Mucosa of rectum (tissue), 2 donors: ENCODE data around the gene ANKRD13B.
"Not testable (repeated sequence)": the region's sequence is repeated elsewhere in the genome, so short reads cannot be mapped to it uniquely, and the experiment has no call there.

Source experiments
- H3K27ac ChIP-seq, 2 donors: one replicate each; pipeline ENCODE4 v1.7.0; 2013; ENCODE audit warnings: inconsistent platforms in 2 of 2, low read depth in 2 of 2, low read length in 2 of 2
- H3K27me3 ChIP-seq, 2 donors: one replicate each; pipeline ENCODE4 v1.7.0; 2013; ENCODE audit warnings: low read length in 2 of 2; ENCODE audit not compliant: control insufficient read depth in 2 of 2, insufficient read depth in 2 of 2
- H3K36me3 ChIP-seq, 2 donors: one replicate each; pipeline ENCODE4 v1.7.0; 2013; ENCODE audit warnings: low read length in 2 of 2; ENCODE audit not compliant: control insufficient read depth in 2 of 2, insufficient read depth in 2 of 2
- H3K4me1 ChIP-seq, 2 donors: one replicate each; pipeline ENCODE4 v1.7.0; 2013; ENCODE audit warnings: low read length in 2 of 2, mild to moderate bottlenecking in 1 of 2; ENCODE audit not compliant: control insufficient read depth in 2 of 2, insufficient read depth in 2 of 2
- H3K4me3 ChIP-seq, 2 donors: one replicate each; pipeline ENCODE4 v1.7.0; 2013; ENCODE audit warnings: low read length in 2 of 2
- H3K9ac ChIP-seq, 2 donors: one replicate each; pipeline ENCODE4 v1.7.0; 2013; ENCODE audit warnings: low read length in 2 of 2, low read depth in 1 of 2, mild to moderate bottlenecking in 1 of 2
- H3K9me3 ChIP-seq, 2 donors: one replicate each; pipeline ENCODE4 v1.7.0; 2013; ENCODE audit warnings: low read length in 2 of 2; ENCODE audit not compliant: control insufficient read depth in 2 of 2
- donor health status: healthy.
- donor health status: Normal muscosa, but diverticular disease.

The ANKRD13B gene

GRCh38 chr17:29645515-29646051 lies 52.7 kb downstream of the ANKRD13B start:
- Histone ChIP-seq H3K27ac (peak overlapping the region; percentile 53 to 61), H3K36me3 (peaks cover 10 to 19% of the 10 kb centered on the region in 2 donors), H3K27me3 (no peaks in the 10 kb centered on the region), H3K4me3 (no peak overlapping the region), H3K9ac (no peak overlapping the region), H3K4me1 (peaks cover 0 to 3% of the 10 kb centered on the region in 2 donors), H3K9me3 (no peaks in the 10 kb centered on the region)

- Histone ChIP-seq H3K27me3 (no peaks in the 10 kb centered on the region), H3K9ac (no peak overlapping the region), H3K4me3 (no peak overlapping the region), H3K27ac (no peak overlapping the region), H3K9me3 (no peaks in the 10 kb centered on the region), H3K4me1 (peaks cover 0 to 3% of the 10 kb centered on the region in 2 donors), H3K36me3 (peaks cover 10 to 23% of the 10 kb centered on the region in 2 donors)
Observed at GRCh38 chr17:29648005-29648404, 55.1 kb downstream of the ANKRD13B start.

- Histone ChIP-seq H3K9ac (no peak overlapping the region), H3K9me3 (no peaks in the 10 kb centered on the region), H3K4me1 (peaks cover 0 to 3% of the 10 kb centered on the region in 2 donors), H3K4me3 (no peak overlapping the region), H3K27me3 (no peaks in the 10 kb centered on the region), H3K36me3 (peaks cover 10 to 31% of the 10 kb centered on the region in 2 donors), H3K27ac (no peak overlapping the region)
Observed at GRCh38 chr17:29649359-29649758, 56.4 kb downstream of the ANKRD13B start.

GRCh38 chr17:29650396-29650795 lies 57.5 kb downstream of the ANKRD13B start:
- Histone ChIP-seq H3K27ac (no peak overlapping the region), H3K36me3 (peaks cover 12 to 34% of the 10 kb centered on the region in 2 donors), H3K9ac (no peak overlapping the region), H3K27me3 (no peaks in the 10 kb centered on the region), H3K9me3 (no peaks in the 10 kb centered on the region), H3K4me1 (peaks cover 0 to 3% of the 10 kb centered on the region in 2 donors), H3K4me3 (no peak overlapping the region)

GRCh38 chr17:29651913-29652312 lies 59.0 kb downstream of the ANKRD13B start:
- H3K4me3 ChIP-seq, H3K27ac ChIP-seq, H3K9me3 ChIP-seq, H3K27me3 ChIP-seq, H3K9ac ChIP-seq, H3K4me1 ChIP-seq: not testable (repeated sequence)
- peaks cover 7 to 34% of the 10 kb centered on the region in 2 donors for H3K36me3 ChIP-seq

- no peaks in the 10 kb centered on the region for H3K9me3 ChIP-seq
- H3K9ac ChIP-seq, result no peak overlapping the region
- no peak overlapping the region for H3K4me3 ChIP-seq
- peaks cover 4 to 32% of the 10 kb centered on the region in 2 donors for H3K36me3 ChIP-seq
- H3K4me1 ChIP-seq, result no peaks in the 10 kb centered on the region
- no peak overlapping the region for H3K27ac ChIP-seq
- no peaks in the 10 kb centered on the region for H3K27me3 ChIP-seq
Observed at GRCh38 chr17:29652976-29653375, 60.0 kb downstream of the ANKRD13B start.

GRCh38 chr17:29653995-29654714 lies 61.2 kb downstream of the ANKRD13B start:
- no peak overlapping the region for H3K27ac ChIP-seq
- no peaks in the 10 kb centered on the region for H3K27me3 ChIP-seq
- no peaks in the 10 kb centered on the region for H3K9me3 ChIP-seq
- no peak overlapping the region for H3K4me3 ChIP-seq
- no peak overlapping the region for H3K9ac ChIP-seq
- H3K4me1 ChIP-seq, result no peaks in the 10 kb centered on the region
- peaks cover 2 to 30% of the 10 kb centered on the region in 2 donors for H3K36me3 ChIP-seq

- Histone ChIP-seq H3K4me1 (no peaks in the 10 kb centered on the region), H3K9ac (no peak overlapping the region), H3K27ac (no peak overlapping the region), H3K4me3 (no peak overlapping the region), H3K36me3 (peaks cover 2 to 23% of the 10 kb centered on the region in 2 donors), H3K9me3 (no peaks in the 10 kb centered on the region), H3K27me3 (no peaks in the 10 kb centered on the region)
Observed at GRCh38 chr17:29655323-29655722, 62.4 kb downstream of the ANKRD13B start.

GRCh38 chr17:29659155-29659554 lies 66.2 kb downstream of the ANKRD13B start:
- Histone ChIP-seq H3K36me3 (peaks cover 8 to 15% of the 10 kb centered on the region in 2 donors), H3K9ac (no peak overlapping the region), H3K27me3 (no peaks in the 10 kb centered on the region), H3K27ac (no peak overlapping the region), H3K4me3 (no peak overlapping the region), H3K4me1 (no peaks in the 10 kb centered on the region), H3K9me3 (no peaks in the 10 kb centered on the region)

- Histone ChIP-seq H3K9ac (no peak overlapping the region), H3K36me3 (peaks cover 6 to 10% of the 10 kb centered on the region in 2 donors)
Observed at GRCh38 chr17:29661213-29661612, 68.3 kb downstream of the ANKRD13B start.

More at GRCh38 chr17:29661213-29661612, 68.3 kb downstream of the ANKRD13B start:
- no peak overlapping the region for H3K27ac ChIP-seq
- H3K4me1 ChIP-seq, result no peaks in the 10 kb centered on the region
- no peaks in the 10 kb centered on the region for H3K27me3 ChIP-seq
- H3K4me3 ChIP-seq, result no peak overlapping the region
- H3K9me3 ChIP-seq, result no peaks in the 10 kb centered on the region
